Kasumi-1 (cell line): ENCODE data around the gene SLC4A4.

ENCODE experiments used
- DNase-seq, 2 experiments: peaks; one replicate each; lab custom pipeline; 2025; lab: John Stamatoyannopoulos, UW

The SLC4A4 gene

DNA sequence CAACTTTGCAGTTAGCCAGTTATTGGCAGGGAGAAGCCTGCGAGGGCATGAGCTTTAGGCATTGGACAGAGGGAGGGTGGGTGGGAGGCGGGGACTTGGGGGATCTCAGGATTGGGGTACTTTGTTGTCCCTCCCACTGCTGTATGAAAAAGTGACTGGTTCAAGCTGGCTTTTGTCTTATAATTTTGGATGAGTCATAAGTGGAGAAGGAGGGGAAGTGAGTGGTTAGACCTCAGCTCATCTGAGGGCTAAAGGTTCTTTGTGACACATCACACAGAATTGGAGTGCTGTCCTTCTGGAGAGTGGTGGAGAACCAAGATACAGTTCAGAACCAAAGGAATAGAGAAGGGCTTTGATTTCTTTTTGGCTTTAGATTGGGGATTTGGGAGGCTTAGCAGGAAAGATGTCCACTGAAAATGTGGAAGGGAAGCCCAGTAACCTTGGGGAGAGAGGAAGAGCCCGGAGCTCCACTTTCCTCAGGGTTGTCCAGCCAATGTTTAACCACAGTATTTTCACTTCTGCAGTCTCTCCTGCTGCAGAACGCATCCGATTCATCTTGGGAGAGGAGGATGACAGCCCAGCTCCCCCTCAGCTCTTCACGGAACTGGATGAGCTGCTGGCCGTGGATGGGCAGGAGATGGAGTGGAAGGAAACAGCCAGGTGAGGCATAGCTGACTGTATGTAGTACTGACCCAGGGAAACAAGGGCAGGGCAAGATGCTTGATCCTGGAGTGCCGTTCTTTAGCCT is at the start of gene SLC4A4:
TSS of gene SLC4A4 (plus strand) at position 175 of the 748 bp plus-strand sequence.
- DNase-seq = peak; percentile 73 to 78

DNA sequence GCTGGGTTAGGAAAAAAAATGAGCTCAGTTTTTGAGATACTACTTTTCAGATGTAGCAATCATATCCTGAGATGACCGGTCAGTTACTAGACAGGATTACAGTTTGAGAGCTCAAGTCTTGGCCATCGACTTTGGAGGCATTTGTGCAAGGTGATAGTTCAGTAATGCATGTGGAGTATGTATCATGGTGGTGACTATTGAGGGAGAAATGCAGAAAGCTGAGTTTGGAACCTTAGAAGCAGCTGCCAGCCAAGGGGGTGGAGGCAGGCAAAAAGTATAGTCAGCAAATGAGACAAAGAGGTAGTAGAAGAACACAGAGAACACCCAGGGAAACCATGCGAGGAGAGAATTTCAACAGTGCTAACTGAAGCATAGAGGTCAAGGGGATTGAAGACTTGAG is 48.7 kb upstream of the SLC4A4 start:
- DNase-seq = no peak

DNA sequence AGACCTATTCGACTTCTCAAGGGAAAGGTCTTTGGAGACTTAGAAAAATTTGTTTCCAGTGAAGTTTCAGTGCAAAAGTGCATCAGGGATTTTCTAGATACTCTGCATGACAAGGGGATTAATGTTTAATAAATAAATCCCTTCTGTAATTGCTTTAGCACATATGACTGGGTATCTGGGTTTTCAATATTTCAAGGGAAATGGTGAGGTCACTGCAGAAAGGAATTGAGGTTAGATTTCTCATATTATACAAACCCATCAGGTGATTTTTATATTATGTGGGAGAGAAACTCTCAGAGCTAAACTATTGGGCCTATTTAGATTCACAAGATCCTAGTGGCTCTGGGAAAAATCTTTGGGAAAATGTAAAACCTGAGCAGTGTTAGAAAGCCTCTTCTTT is 48.3 kb upstream of the SLC4A4 start:
- DNase-seq = no peak

DNA sequence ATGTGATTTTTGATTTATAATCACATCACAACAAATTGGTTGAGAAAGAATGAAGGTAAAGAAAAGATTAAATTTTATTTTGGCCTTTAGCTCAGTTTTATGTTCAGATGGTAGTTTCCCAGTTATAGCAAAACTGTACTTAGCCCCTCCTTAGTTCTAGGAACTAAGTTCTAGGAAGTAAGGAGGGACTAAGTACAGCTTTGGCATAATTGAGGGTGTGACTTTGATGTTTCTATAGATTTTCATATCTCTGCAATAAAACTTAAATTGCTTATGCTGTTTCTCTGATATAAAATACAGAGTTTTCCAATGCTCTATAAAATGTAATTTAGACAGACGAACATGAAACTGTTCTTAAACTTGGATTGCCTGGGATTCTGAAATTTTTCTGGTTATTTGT is 46.6 kb upstream of the SLC4A4 start:
- DNase-seq = no peak

DNA sequence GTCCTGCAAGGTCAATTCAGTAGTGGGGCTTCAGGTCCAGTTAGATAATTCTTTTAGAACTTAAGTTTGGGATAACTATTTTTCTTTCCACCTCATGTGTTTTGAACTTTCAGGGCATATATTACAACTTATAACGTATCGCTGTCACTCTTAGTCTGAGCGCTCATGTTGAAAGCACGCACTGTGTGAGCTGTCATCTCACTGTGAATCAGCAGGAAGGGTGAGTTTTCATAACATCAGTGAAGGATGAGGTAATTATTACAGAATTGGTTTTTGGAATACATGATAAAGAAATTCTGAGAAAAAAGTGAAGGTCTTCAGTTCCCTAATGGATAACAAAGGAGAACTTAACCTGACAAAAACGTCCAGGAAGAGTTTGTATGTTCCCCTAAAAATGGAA is 45.1 kb upstream of the SLC4A4 start:
- no peak for DNase-seq

DNA sequence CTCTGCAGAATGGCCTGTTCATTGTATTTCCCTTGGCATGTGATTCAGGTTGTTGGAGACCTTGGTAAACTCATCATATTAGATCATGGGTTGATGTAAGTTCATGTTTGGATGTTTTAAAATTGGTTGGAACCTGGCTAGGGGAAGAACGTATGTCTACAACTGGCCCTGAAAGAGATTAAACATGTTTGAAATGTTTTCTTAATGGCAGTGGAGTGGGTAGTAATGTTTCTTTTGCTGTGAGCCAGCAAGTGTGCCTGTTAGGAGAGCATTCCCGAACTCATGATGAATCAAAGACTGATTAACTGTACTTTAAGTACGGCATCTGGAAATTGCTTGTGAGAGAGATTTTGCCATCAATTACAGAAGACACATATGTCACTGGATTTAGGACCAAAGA is 44.5 kb upstream of the SLC4A4 start:
- no peak for DNase-seq

DNA sequence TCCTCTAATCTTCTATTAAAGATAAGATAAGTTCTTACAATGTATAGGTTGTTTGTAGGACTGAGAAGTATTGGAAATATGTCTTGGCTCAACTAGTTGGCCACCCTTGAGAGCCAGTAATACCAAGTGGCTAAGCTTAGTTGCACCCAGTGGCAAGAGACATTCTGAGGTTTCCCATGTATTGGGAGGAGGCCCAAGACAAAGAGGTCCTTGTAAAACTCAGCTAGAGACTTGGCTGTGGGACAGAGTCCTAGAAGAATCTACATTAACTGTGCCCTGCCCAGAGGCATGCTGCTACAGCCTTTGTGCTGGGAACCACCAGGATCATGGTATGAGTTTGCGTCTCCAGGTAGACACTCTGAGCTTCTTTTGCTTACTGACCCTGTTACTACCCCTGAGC is 41.9 kb upstream of the SLC4A4 start:
- no peak for DNase-seq

DNA sequence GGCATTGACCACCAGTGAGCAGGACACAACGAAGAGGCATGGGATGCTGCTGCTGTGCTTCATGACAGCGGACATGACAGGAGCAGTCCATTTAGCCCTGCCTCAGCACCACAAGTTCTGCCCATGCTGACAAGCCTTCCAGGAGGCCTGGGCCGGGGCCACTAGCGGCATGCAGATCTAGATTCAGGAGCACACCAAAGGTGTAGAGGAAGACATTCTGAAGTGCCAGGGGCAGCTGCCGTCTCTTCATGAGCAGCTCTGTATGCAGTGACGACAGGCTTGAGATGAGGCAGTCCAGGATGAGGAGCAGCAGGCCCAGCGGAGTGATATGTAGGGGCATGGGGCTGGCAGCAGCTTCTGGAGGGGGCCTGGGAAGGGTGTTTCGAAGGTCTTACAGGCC is 38.5 kb upstream of the SLC4A4 start:
- no peak for DNase-seq

DNA sequence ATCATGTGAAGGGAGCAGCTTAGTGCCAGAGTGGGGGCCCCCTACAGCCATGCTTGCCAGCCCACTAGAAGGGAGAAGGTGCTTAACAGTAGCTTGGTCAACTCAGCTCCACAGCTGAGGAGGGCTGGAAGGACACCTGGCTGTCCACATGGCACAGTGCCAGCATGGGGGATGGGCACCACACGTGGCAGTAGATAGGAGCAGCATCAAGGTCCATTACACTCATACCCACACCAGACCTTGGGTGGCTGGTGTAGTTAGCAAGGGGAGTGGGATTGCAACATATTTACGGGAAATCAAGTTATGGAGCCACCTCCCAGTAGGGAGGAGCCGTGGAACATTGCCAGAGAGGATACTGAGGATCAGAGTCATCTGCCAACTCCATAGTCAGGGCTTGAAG is 37.9 kb upstream of the SLC4A4 start:
- no peak for DNase-seq

DNA sequence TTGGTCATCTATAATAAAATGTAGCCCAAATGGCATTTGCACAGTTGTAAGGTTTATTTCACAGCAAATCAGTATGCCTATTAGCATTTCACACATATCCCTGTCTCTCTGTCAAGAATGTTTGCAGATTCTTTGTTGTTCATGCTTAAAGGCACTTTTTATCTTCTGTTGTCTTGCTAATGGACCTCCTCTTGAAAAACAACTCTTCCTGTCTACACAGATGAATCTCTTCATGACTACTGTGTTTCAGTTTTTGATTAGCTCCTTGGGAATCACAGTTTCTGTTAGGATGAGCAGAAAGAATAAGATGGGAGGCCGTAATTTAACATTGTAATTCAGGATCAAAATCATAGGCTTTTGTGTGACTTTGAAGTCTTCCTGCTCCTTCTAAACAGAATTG is 35.5 kb upstream of the SLC4A4 start:
- DNase-seq = no peak

DNA sequence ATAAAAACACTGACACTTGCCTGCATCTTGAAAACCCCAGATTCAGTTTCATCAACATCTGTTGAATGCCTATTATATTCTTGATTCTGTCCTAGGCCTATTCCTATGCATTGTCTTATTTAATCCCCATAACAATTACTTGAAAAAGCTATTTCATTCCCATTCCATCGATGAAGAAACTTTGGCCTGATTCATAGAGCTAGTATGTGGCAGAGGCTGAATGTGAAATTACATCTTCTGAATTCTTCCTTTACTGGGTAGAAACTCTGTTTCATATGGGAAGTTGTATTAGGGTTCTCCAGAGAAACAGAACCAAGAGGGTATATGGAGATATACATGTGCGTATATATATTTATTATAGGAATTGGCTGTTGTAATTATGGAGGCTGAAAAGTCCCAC is 35.0 kb upstream of the SLC4A4 start:
- DNase-seq = no peak

DNA sequence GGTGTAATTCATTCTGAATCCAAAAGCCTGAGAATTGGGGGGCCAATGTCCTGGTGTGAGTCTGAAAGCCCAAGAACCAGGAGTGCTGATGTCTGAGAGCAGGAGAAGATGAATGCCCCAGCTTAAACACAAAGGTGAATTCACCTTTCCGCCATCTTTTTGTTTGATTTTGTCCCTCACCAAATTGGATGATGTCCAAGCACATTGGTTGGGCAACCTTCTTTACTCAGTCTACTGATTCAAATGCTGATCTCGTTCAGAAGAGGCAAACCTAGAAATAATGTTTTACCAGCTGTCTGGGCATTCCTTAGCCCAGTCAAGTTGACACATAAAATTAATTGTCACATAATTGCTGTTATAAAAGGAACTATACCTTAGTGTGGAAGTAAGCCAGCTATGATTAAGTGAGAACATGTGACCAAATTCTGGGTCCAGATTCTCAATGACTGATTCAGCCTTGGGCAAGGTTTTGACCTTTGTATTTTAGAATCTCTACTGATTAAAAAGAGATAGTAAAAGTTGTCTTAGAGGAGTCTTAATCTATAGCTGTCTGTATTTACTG is 34.5 kb upstream of the SLC4A4 start:
- DNase-seq = no peak

DNA sequence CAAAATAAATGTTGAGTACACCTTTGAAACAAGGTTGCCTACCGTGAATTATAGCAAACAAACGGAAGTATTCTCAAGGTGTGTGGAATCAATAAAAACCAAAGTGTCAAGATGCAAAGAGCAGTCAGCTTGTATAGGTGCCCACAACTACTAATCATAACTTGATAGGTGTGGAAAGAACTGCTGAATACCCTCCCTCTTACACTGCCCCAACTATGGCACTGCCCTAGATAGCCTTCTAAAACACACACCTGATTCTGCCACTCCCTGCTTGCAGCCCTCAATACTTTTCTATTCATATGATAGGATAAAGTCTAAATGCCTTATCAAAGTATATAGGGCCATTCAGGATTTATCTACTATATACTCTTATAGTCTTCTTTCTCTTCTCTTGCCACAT is 31.1 kb upstream of the SLC4A4 start:
- DNase-seq = no peak

DNA sequence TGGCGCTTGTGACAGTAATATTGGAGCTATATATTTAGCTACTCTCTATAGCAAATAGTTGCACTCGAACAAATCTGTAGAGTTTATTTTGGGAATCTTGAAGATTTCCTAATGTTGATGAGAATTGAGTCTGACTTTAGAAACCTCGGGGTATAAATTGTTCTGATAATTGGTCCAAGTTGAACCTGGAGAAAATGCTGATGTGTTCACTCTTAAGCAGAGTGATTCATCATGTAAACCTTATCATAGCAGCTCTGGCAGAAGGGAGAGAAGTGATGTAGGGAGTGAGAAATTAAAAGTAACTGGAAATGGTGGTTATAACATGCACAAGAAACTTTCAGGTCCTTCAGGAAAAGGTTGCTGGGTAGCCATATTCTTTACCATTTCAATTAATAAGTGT is 16.4 kb upstream of the SLC4A4 start:
- no peak for DNase-seq

DNA sequence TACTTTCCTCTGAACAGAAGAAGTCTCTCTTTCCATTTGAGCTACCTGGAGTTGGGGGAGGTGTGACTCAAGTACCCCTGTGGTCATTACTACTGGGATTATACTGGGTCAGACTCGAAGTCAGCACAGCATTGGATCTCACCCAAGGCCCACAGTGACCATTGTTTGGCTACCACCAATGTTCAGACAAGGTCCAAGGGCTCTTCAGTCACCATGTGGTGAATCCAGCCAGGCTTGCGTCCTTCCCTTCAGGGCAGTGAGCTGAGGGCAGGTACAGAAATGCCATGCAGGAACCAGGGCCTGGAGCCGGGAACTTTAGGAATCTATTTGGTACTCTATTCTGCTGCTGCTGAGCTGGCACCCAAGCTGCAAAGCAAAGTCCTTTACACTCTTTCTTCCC is 5.5 kb upstream of the SLC4A4 start:
- no peak for DNase-seq

DNA sequence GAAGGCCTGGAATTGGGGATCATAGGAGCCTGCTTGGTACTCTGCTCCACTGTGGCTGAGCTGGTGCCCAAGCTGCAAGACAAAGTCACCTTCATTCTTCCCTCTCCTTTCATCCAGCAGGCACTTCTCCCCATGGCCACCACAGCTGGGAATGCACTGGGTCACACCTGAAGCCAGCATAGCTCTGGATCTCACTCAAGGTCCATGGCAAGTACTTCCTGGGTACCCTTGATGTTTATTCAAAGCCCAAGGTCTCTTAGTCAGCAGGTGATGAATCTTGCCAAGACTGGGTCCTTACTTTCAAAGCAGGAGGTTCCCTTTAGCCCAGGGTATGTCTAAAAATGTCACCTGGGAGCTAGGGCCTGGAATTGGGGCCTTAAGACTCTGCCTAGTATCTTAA is 4.9 kb upstream of the SLC4A4 start:
- no peak for DNase-seq

DNA sequence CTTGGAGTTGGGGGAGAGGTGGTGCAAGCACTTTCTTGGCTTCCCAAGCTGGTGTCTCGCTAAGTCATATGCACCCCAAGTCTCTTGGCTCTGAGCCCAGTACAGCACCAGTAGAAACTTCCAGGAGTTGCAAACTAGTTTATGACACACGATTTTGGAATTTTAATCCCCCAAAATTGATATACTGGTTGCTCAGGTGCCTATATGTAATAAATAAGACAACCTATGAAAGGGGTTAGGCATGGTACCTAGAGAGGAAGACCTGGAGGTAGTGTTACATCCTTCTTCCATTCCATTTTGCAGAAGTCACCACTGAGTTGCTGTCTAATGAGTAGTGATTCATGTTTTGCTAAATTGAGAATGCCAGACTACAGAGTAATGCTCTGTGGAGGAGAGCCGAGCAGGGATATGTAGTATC is 4.3 kb upstream of the SLC4A4 start:
- no peak for DNase-seq

DNA sequence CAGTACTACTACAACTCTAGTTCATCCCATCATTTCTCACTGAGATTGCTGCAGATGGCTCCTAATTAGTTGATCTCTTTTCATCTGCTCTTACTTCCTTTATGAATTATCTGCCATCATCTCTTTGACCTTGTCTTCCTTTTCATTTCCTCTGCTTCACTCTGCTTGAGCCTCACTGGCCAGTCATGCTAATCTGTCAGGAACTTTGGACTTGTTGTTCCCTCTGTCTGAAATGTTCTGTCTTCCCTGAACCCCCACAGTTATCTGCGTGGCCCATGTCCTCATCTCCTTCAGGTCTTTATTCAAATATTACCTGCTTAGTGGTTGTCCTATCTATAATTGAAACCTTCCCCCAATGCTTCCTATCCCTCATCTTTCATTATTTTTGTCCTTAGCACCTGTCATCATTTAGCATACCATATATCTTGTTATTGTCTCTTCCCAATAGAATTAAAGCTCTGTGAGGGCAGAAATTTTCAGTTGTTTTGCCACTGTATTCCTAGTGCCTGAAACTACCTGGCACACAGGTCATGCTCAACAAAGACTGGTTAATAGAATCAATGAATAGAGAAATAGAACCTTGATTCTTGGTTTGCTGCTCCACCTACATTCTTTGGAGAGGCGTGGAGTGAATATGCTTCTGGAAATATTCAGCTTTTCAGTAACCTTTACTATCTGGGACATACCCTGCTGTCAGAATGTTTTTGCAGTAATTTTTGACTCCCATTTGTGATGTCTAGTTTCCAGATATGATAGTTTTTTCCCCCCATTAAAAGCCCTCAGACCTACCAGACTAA is 5.0 kb downstream of the SLC4A4 start:
- no peak for DNase-seq

DNA sequence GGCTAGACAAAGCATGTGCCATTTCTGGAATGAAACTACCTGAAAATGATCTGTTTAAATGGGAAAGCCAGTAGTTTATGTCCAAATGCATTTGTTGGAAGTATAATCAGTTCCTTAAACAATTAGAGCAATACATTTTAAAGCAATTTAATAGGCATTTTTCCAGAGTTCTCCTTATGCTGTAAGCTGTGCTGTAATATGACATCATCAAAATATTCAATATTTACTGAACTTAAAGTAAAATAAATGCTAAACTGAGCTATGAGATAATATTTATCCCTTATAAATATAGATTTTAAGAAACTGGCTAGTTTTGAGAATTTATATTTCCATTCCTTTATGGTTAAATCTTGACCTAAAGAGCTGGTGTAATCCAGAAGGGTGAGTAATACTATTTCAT is 7.9 kb downstream of the SLC4A4 start:
- DNase-seq = no peak

DNA sequence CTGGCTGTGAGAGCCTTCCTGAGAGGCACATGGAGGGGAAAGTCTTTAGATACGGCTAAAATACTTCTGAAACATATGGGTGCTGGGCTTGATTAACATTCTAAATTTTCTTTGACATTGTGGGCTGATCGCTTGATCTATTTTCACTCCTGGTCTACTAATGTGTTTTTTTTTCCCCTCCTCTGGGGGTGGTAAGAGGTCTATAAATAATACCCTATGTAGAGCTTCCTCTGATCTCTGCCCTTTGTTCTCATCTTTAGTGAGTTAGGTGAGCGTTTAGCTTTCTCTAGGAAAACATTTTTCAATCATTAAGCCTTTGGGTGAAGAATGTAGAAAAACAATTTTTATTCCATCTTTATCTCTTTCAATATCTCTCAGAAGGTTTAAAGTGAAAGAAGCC is 9.8 kb downstream of the SLC4A4 start:
- DNase-seq = no peak

DNA sequence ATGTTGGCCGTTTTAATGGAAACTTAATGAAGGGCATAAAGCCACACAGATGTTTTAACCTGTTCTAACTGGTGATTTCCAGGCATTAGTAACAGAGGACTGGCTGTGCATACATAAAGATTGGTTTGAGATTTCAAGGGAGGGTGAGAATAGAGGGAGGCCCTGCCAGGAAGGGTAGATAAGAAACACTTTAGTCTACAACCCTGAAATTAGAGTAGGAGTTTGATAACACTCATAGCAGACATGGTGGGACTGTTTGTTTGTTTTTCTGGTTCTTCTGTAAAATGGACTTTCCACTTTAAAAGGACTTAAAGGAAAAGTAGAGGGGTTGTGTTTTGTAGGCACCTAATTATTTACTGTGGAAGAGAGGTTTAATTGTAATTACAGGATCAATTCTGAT is 16.2 kb downstream of the SLC4A4 start:
- DNase-seq = no peak

DNA sequence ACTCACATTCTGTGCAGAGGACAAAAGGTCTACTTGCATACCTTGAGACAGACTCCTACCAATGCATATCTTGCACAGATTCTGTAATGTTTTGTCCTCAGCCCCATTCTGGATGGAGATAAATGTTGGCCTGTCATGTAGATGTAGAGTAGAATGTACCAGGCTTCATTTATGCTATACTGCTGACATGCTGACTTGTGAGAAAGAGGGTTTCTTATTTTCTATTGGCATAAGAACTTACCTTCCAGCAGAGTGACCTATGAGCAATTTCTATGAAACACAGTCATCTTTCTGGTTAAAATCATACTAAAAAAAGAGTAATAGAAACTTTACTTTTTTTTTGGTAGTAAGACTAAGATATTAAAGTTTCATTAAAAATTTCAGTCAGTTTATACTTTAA is 17.2 kb downstream of the SLC4A4 start:
- no peak for DNase-seq

DNA sequence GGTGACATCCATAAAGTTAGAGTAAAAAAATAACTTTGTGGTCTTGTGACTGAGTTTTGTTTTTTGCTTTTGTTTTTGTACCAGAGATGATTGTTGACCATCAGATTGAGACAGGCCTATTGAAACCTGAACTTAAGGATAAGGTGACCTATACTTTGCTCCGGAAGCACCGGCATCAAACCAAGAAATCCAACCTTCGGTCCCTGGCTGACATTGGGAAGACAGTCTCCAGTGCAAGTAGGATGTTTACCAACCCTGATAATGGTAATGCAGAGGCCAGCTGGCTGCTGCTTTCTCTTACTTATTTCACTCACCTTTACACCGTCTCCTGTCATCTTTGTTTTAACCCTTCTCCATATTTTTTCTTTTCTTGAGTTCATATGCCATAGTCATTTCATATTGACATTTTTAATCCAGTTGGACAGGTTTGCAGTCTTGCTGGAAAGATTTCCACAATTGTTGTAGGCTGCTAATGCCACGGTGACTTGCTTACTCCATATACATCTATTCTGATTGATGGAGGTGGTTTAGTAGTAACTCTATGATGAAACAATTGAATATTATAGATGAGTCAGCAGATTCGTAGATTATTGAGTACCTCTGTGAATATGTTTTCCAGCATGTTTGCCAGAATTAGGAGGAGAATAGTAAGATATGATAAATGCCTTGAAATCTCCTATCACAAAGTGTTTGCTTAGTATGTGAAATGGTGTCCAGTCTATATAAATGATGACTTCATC is 18.3 kb downstream of the SLC4A4 start:
- no peak for DNase-seq
